Liver (tissue), 3 donors: ENCODE data around the gene NAP1L1.

ENCODE experiments used
- EGR1 ChIP-seq, 2 donors: IDR thresholded peaks; 2 replicates each; pipeline ENCODE4 v1.6.1; 2016 to 2018; ENCODE audit warnings: antibody characterized with exemption in 2 of 2, low read depth in 2 of 2
- FOXA1 ChIP-seq: IDR thresholded peaks from 2 replicates; pipeline ENCODE4 v1.6.1; 2016; ENCODE audit warnings: antibody characterized with exemption
- GABPA ChIP-seq, 2 donors: IDR thresholded peaks in 1 of 2; conservative IDR thresholded peaks in 1 of 2; 2 replicates each; pipeline ENCODE4 v1.6.1; 2016; ENCODE audit warnings: antibody characterized with exemption in 2 of 2, mild to moderate bottlenecking in 1 of 2, moderate library complexity in 1 of 2
- TAF1 ChIP-seq: conservative IDR thresholded peaks from 2 replicates; pipeline ENCODE4 v1.6.1; 2016; ENCODE audit warnings: antibody characterized with exemption, mild to moderate bottlenecking
- YY1 ChIP-seq: IDR thresholded peaks from 2 replicates; pipeline ENCODE4 v1.6.1; 2016; ENCODE audit warnings: antibody characterized with exemption, mild to moderate bottlenecking
- TF ChIP-seq, protein P1 (sequence below): fragments of 150-350 bp; IDR thresholded peaks from 2 replicates; pipeline ENCODE4 v1.5.1; 2017; ENCODE audit warnings: improper control_type of control experiment, low read depth, low read length; ENCODE audit not compliant: missing input control
- TF ChIP-seq, protein P2 (sequence below): IDR thresholded peaks from 2 replicates; pipeline ENCODE4 v1.6.1; 2016; ENCODE audit warnings: antibody characterized with exemption, mild to moderate bottlenecking
- TF ChIP-seq, protein P3 (sequence below): IDR thresholded peaks from 2 replicates; pipeline ENCODE4 v1.6.1; 2016; ENCODE audit warnings: antibody characterized with exemption
- TF ChIP-seq, protein P4 (sequence below): IDR thresholded peaks from 2 replicates; pipeline ENCODE4 v1.6.1; 2016; ENCODE audit warnings: antibody characterized with exemption
- TF ChIP-seq, protein P5 (sequence below): IDR thresholded peaks from 2 replicates; pipeline ENCODE4 v1.6.1; 2016; ENCODE audit warnings: antibody characterized with exemption
- donor health status: healthy.
- donor health status: healthy.

DNA sequence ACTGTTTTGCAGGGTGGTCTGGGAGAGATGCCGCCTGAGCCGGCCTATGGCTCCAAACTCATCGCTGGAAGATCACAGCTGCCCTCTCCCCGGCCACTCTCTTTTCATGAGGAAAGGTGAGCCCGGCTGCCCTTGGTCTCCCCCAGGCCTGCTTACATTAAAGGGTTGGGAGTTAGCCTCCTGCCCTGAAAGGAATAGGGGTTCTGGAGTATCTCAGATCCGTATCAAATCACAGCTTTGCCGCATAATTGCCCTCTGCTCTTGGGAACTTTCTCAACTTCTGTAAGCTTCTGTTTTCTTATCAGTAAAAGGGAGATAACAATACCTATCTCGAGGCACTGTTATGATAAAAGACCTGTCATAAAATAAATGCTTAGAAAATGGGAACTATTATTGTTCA is 70.5 kb downstream of the NAP1L1 start:
- TF ChIP-seq, protein P1, sequence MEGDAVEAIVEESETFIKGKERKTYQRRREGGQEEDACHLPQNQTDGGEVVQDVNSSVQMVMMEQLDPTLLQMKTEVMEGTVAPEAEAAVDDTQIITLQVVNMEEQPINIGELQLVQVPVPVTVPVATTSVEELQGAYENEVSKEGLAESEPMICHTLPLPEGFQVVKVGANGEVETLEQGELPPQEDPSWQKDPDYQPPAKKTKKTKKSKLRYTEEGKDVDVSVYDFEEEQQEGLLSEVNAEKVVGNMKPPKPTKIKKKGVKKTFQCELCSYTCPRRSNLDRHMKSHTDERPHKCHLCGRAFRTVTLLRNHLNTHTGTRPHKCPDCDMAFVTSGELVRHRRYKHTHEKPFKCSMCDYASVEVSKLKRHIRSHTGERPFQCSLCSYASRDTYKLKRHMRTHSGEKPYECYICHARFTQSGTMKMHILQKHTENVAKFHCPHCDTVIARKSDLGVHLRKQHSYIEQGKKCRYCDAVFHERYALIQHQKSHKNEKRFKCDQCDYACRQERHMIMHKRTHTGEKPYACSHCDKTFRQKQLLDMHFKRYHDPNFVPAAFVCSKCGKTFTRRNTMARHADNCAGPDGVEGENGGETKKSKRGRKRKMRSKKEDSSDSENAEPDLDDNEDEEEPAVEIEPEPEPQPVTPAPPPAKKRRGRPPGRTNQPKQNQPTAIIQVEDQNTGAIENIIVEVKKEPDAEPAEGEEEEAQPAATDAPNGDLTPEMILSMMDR, result no peak
- TF ChIP-seq GABPA (IDR thresholded peaks at IDR 0.05 in 1 of 2, conservative IDR thresholded peaks at IDR 0.05 in 1 of 2) (no peak), EGR1 (IDR thresholded peaks at IDR 0.05; ENCODE audit: low read depth in 2 of 2) (no peak), YY1 (no peak), FOXA1 (no peak), TAF1 (no peak)
- TF ChIP-seq, protein P2, sequence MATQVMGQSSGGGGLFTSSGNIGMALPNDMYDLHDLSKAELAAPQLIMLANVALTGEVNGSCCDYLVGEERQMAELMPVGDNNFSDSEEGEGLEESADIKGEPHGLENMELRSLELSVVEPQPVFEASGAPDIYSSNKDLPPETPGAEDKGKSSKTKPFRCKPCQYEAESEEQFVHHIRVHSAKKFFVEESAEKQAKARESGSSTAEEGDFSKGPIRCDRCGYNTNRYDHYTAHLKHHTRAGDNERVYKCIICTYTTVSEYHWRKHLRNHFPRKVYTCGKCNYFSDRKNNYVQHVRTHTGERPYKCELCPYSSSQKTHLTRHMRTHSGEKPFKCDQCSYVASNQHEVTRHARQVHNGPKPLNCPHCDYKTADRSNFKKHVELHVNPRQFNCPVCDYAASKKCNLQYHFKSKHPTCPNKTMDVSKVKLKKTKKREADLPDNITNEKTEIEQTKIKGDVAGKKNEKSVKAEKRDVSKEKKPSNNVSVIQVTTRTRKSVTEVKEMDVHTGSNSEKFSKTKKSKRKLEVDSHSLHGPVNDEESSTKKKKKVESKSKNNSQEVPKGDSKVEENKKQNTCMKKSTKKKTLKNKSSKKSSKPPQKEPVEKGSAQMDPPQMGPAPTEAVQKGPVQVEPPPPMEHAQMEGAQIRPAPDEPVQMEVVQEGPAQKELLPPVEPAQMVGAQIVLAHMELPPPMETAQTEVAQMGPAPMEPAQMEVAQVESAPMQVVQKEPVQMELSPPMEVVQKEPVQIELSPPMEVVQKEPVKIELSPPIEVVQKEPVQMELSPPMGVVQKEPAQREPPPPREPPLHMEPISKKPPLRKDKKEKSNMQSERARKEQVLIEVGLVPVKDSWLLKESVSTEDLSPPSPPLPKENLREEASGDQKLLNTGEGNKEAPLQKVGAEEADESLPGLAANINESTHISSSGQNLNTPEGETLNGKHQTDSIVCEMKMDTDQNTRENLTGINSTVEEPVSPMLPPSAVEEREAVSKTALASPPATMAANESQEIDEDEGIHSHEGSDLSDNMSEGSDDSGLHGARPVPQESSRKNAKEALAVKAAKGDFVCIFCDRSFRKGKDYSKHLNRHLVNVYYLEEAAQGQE, result no peak
- TF ChIP-seq, protein P3, sequence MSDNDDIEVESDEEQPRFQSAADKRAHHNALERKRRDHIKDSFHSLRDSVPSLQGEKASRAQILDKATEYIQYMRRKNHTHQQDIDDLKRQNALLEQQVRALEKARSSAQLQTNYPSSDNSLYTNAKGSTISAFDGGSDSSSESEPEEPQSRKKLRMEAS, result no peak
- TF ChIP-seq, protein P4, sequence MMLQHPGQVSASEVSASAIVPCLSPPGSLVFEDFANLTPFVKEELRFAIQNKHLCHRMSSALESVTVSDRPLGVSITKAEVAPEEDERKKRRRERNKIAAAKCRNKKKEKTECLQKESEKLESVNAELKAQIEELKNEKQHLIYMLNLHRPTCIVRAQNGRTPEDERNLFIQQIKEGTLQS, result no peak
- TF ChIP-seq, protein P5, sequence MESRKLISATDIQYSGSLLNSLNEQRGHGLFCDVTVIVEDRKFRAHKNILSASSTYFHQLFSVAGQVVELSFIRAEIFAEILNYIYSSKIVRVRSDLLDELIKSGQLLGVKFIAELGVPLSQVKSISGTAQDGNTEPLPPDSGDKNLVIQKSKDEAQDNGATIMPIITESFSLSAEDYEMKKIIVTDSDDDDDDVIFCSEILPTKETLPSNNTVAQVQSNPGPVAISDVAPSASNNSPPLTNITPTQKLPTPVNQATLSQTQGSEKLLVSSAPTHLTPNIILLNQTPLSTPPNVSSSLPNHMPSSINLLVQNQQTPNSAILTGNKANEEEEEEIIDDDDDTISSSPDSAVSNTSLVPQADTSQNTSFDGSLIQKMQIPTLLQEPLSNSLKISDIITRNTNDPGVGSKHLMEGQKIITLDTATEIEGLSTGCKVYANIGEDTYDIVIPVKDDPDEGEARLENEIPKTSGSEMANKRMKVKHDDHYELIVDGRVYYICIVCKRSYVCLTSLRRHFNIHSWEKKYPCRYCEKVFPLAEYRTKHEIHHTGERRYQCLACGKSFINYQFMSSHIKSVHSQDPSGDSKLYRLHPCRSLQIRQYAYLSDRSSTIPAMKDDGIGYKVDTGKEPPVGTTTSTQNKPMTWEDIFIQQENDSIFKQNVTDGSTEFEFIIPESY, result no peak
